GM23338 (cell line): ENCODE data around the gene THTPA.

Experiments used
- CREB1 ChIP-seq: fragments of 250-450 bp; sonication (Bioruptor Pico); IDR thresholded peaks from 2 replicates; pipeline ENCODE4 v1.5.0; 2020; ENCODE audit warnings: low read depth, mild to moderate bottlenecking, moderate library complexity
- CTCF ChIP-seq, 2 experiments: fragments of 200-600 bp in 1 of 2; sonication (generic) in 1 of 2; conservative IDR thresholded peaks; 2 replicates each; pipeline versions ENCODE4 v1.5.1 to v1.6.1; 2016 to 2017; ENCODE audit warnings: antibody characterized with exemption in 2 of 2, low read depth in 2 of 2, mild to moderate bottlenecking in 2 of 2, moderate library complexity in 1 of 2
- EZH2 ChIP-seq: fragments of 200-600 bp; sonication (generic); IDR thresholded peaks from one replicate; pipeline ENCODE4 v1.8.0; 2017; ENCODE audit warnings: antibody characterized with exemption, mild to moderate bottlenecking, low read depth; ENCODE audit not compliant: unreplicated experiment
- EZH2phosphoT487 ChIP-seq: fragments of 200-600 bp; sonication (generic); IDR thresholded peaks from one replicate; pipeline ENCODE4 v1.8.1; 2018; ENCODE audit warnings: antibody characterized with exemption; ENCODE audit not compliant: unreplicated experiment
- REST ChIP-seq: IDR thresholded peaks from one replicate; pipeline ENCODE4 v1.6.1; 2018; ENCODE audit warnings: antibody characterized with exemption; ENCODE audit not compliant: unreplicated experiment

DNA sequence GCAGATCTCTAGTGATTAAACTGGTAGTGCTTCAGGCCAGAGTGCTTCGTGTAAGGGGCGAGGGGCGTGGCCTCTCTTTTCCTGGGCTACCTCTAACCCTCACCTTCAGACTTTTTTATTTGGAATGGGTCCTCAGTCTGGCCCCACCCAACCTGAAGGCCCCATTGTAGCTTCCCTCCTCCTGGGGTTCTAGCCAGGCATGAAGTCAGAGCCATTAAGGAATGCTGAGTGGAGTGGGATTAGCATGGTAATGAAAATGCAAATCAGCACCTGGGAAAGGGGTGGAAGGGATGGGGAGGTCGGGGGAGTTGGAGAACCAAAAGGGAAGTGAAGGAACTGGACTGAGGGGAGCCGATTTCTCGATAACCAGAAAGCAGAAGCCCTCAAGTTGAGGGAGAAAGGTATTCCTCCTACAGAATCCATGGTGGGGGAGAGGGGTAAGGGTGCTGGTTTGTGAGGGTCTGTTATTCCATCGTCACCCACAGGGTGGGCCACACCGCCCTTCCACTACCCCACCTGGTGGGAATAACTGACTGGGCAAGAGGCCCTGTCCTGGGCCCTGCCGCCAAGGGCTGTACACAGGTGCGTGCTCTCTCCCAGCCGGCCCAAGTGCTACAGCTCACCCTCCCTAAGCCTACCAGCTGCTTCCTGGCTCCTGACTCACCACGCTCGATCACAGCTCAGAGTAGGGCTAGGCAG is 18.6 kb upstream of the THTPA start:
- TF ChIP-seq EZH2phosphoT487 (no peak), CTCF (conservative IDR thresholded peaks at IDR 0.05; ENCODE audit: low read depth in 2 of 2) (peak in 1 of 2 experiments; percentile 15; a peak in 1 of 4 replicates), CREB1 (CRISPR knock-in tag) (peak; percentile 33; the same call in 1 of the 2 replicates), EZH2 (no peak), REST (no peak)
